Duodenal mucosa (tissue), 2 donors: ENCODE measurements around the gene AMN.

Experiments
- H3K27ac ChIP-seq: one replicate; pipeline ENCODE4 v1.7.0; 2013; ENCODE audit warnings: low read depth, low read length
- H3K27me3 ChIP-seq, 2 donors: one replicate each; pipeline ENCODE4 v1.7.0; 2013; ENCODE audit warnings: low read length in 2 of 2, control low read depth in 1 of 2; ENCODE audit not compliant: insufficient read depth in 2 of 2, control insufficient read depth in 1 of 2
- H3K36me3 ChIP-seq, 2 donors: one replicate each; pipeline ENCODE4 v1.7.0; 2013; ENCODE audit warnings: low read length in 2 of 2, control low read depth in 1 of 2; ENCODE audit not compliant: insufficient read depth in 2 of 2, control insufficient read depth in 1 of 2
- H3K4me1 ChIP-seq, 2 donors: one replicate each; pipeline ENCODE4 v1.7.0; 2013; ENCODE audit warnings: low read length in 2 of 2, control low read depth in 1 of 2; ENCODE audit not compliant: insufficient read depth in 2 of 2, control insufficient read depth in 1 of 2
- H3K4me3 ChIP-seq, 2 donors: one replicate each; pipeline ENCODE4 v1.7.0; 2013; ENCODE audit warnings: low read length in 2 of 2, low read depth in 1 of 2
- H3K9ac ChIP-seq, 2 donors: one replicate each; pipeline ENCODE4 v1.7.0; 2013; ENCODE audit warnings: low read length in 2 of 2, low read depth in 1 of 2
- H3K9me3 ChIP-seq, 2 donors: one replicate each; pipeline ENCODE4 v1.7.0; 2013; ENCODE audit warnings: low read length in 2 of 2, control low read depth in 1 of 2; ENCODE audit not compliant: control insufficient read depth in 1 of 2

AMN gene

DNA sequence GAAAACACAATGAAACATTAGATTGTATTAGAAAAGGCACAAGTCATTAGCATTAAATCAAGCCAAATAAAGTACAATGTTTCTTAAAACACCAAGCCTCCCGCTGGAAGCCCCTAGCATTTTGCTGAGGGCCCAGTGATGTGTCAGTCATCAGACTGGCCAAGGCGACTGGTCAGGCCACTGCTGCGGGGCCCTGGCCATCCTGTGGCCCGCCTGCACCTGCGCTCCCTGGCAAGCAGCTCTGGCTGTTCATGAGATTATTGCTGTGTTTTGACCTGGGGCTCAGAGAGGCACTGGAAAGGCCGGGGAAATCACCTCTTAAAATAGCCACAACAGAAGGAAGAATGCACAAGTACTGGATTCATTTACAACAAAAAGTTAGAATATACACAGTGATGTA, 24.2 kb upstream of the AMN start:
- Histone ChIP-seq H3K36me3 (peaks cover 14 to 55% of the 10 kb centered on the region in 2 donors), H3K4me3 (no peak overlapping the region), H3K9ac (no peak overlapping the region), H3K4me1 (peaks cover 0 to 14% of the 10 kb centered on the region in 2 donors), H3K27ac (no peak overlapping the region), H3K9me3 (no peaks in the 10 kb centered on the region), H3K27me3 (no peaks in the 10 kb centered on the region)

DNA sequence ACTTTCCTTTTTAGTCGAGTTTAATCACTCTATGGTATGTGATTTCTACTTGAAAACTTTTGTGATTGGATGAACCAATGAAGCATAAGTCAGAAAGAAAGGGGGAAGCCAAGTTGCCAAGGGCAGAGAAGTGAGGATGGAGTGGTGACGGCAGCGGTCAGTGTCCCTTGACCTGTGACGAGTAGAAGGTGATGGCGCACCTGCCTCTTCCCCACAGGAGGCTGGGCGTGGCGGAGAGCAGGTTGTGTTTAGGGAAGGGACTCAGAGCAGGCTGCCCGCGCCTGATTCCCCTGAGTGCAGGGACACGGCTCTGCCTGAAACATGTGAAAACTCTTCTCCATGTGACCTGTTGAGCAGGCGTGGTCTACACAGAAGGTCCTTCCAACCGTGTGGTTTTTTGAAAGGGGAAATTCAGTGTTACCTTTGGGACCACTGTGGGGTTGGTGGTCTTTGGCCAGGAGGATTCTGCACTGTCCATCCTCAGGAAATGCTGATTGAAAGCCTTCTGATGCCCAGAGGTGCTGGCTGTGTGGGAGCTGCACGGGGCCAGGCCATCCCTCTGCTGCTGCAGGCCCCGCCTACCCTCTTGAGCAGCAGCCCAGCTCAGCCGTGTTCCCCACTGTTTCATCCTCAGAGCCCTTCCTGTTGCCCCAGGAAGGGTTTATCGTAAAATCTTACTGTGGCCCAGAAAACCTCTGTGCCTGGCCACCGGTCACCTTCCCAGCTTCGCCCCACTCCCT, 23.5 kb upstream of the AMN start:
- Histone ChIP-seq H3K27ac (no peak overlapping the region), H3K9me3 (no peaks in the 10 kb centered on the region), H3K4me1 (peaks cover 0 to 14% of the 10 kb centered on the region in 2 donors), H3K4me3 (no peak overlapping the region), H3K9ac (no peak overlapping the region), H3K36me3 (peaks cover 12 to 62% of the 10 kb centered on the region in 2 donors), H3K27me3 (no peaks in the 10 kb centered on the region)

DNA sequence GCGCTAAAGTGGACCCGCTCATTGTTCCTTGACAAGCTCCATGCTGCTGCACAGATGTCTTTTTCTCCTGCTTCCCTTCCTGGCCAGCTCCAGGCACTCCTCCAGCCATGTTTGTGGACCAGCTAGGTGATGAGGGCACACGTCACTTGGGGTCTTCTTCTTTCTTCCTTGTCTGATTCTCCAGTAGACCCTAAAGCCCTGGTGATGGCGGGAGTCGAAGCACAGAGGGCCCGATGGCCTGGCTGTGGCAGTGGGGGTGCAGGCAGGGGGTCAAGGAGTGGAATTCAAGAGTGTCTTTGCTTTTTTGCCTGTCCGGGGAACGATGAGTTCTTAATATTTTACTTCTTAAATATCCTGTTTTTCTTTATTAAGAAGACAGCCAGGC, 23.0 kb upstream of the AMN start:
- no peak overlapping the region for H3K9ac ChIP-seq
- no peak overlapping the region for H3K27ac ChIP-seq
- peaks cover 0 to 14% of the 10 kb centered on the region in 2 donors for H3K4me1 ChIP-seq
- no peak overlapping the region for H3K4me3 ChIP-seq
- peaks cover 12 to 64% of the 10 kb centered on the region in 2 donors for H3K36me3 ChIP-seq
- no peaks in the 10 kb centered on the region for H3K27me3 ChIP-seq
- no peaks in the 10 kb centered on the region for H3K9me3 ChIP-seq

DNA sequence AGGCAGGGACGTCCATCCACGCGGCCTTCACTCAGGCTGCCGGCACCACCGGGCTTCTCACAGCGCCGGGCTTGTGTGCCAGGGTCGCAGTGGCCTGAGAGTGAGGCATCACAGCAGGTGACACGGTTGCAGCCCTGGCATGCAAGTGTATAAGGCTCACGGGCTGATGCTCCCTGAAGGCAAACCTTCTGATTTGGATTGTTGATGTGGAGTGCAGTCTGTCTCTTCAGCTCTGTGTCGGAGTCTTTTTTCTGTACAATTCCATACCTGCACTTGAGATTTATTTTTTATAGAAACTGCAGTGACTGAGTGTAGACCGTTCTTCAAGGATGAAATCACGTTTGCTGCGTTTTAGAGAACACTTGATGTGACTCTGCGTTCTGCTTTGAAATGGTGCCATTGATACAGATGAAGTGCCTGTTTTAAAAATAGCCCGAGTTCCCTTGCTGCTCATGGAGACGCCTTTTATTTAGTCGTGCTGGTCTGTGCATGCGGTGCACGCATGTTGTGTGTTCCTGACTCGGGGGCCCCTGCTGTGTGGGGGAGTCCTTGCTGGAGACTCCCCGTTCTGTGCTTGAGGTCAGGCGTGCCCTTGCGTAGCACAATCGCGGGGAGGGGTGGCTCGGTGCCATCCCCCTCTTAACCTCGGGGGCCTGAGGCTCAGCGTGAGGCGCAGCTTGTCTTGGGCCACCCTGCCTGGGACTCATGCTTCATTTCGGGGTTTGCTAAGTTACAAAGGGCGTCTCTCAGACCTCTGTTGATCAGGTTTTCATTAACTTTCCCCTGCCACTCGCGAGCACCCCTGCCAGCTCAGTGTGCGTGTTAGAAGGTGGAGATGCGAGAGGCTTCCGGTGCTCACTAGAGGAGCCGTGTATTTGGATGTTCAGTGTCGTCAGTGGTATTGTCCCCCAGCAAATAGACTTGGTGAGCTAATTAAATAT, 21.6 kb upstream of the AMN start:
- Histone ChIP-seq H3K27me3 (no peaks in the 10 kb centered on the region), H3K36me3 (peaks cover 13 to 62% of the 10 kb centered on the region in 2 donors), H3K4me3 (no peak overlapping the region), H3K4me1 (peaks cover 0 to 14% of the 10 kb centered on the region in 2 donors), H3K9ac (no peak overlapping the region), H3K27ac (no peak overlapping the region), H3K9me3 (no peaks in the 10 kb centered on the region)

DNA sequence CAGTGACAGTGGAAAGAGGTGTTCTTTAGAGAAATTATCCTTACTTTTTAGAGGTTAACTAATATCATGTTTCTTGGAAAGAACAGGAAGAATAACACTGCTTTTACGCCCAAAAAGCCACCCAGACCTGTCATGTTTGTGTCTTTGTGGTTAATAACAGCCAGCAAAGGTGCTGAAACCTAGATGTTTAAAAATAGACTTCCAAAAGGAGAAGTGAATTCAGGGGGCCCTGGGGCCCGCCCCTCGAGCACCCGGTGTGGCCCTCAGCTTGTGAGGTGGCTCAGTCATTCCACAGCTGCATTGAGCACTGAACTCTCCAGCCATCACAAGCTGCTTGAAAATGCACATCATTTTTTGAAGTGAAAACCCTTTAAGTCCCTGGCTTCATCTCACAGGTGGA, 20.8 kb upstream of the AMN start:
- no peak overlapping the region for H3K27ac ChIP-seq
- H3K9ac ChIP-seq = no peak overlapping the region
- no peaks in the 10 kb centered on the region for H3K27me3 ChIP-seq
- peaks cover 13 to 62% of the 10 kb centered on the region in 2 donors for H3K36me3 ChIP-seq
- H3K9me3 ChIP-seq = no peaks in the 10 kb centered on the region
- peaks cover 0 to 14% of the 10 kb centered on the region in 2 donors for H3K4me1 ChIP-seq
- H3K4me3 ChIP-seq = no peak overlapping the region

DNA sequence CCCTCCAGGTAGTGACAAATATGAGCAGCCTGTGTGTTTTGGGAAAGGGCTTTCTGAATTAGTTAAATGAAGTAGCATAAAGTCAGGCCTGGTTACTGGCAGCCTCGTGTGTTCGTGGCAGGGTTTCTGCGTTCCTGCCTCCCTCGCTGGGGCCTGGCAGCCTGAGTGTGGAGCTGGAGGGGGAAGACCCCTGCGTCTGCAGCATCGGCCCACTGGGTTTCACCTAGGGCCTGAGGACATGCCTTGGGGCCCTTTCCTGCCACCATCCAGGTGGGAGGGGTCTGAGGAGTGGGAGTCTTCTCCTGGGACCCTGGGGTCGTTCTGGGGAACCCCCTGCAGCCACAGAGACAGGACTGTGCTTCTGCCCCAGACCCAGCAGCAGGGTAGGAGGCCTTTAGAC, 20.4 kb upstream of the AMN start:
- Histone ChIP-seq H3K36me3 (peaks cover 13 to 65% of the 10 kb centered on the region in 2 donors), H3K4me1 (peaks cover 0 to 14% of the 10 kb centered on the region in 2 donors)

DNA sequence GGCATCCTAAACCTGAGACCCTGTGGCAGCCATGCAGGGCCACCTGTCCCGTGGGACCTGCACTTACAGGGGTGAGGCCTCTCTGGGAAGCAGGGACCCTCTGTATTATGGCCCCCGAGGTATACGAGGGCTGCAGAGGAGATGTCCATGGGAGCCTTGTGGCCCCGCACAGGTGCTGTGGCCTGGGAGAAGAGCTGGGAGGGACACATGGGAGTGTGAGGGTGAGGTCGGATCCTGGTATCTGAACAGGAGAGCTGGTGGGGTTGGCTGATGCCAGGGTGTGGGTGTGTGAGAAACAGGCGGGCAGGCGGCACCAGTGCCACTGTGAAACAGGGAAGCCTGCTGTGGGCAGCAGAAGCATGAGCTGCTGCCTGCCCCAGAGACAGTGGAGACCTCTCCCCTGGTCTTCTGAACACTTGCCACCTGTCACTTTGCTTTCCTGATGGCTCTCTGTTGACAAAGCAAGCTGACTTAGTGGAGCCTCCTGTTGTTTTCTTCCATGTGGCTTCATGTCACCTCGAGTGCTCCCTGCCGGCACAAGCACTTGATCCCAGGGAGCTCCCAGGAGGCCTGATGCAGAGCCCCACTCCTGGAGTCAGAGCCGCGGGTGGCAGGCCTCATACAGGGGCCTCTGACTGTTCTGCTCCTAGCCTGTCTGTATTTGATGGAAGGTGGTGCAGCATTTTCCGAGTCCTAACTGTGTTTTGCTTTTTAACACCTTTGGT, 19.8 kb upstream of the AMN start:
- Histone ChIP-seq H3K9me3 (no peaks in the 10 kb centered on the region), H3K4me3 (no peak overlapping the region), H3K4me1 (peaks cover 0 to 14% of the 10 kb centered on the region in 2 donors), H3K27ac (no peak overlapping the region), H3K27me3 (no peaks in the 10 kb centered on the region), H3K36me3 (peaks cover 10 to 66% of the 10 kb centered on the region in 2 donors), H3K9ac (no peak overlapping the region)

More for the DNA sequence above, 20.4 kb upstream of the AMN start:
- Histone ChIP-seq H3K4me3 (no peak overlapping the region), H3K9me3 (no peaks in the 10 kb centered on the region), H3K27me3 (no peaks in the 10 kb centered on the region), H3K9ac (no peak overlapping the region), H3K27ac (no peak overlapping the region)

DNA sequence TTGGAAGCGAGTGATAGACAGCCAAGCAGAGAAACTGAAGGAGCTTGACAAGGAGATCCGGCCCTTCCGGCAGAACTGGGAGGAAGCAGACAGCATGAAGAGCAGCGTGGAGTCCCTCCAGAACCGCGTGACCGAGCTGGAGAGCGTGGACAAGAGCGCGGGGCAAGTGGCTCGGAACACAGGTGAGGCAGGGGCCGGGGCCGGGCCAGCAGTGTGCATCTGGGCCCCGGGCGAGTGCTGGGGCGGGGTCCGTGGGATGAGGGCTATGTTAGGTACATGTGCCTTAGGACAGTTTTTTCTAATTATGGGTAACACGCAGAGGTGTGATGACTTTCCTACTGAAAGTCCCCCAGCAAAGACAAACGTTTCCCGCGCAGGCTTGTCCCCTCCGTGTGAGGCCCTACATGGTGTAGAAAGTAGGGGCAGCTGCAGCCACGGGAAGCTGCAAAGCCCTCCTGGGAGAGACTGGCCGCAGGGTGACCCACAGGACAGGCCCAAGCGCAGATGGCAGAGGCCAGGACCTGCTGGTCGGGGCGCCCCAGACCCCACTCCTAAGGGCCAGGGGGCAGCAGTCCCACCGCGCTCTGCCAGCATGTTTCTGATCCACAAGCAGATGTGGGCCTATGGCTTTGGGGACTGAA, 19.1 kb upstream of the AMN start:
- Histone ChIP-seq H3K27ac (no peak overlapping the region), H3K4me1 (peaks cover 0 to 14% of the 10 kb centered on the region in 2 donors), H3K27me3 (no peaks in the 10 kb centered on the region), H3K4me3 (no peak overlapping the region), H3K9ac (no peak overlapping the region), H3K9me3 (no peaks in the 10 kb centered on the region), H3K36me3 (peaks cover 8 to 64% of the 10 kb centered on the region in 2 donors)

DNA sequence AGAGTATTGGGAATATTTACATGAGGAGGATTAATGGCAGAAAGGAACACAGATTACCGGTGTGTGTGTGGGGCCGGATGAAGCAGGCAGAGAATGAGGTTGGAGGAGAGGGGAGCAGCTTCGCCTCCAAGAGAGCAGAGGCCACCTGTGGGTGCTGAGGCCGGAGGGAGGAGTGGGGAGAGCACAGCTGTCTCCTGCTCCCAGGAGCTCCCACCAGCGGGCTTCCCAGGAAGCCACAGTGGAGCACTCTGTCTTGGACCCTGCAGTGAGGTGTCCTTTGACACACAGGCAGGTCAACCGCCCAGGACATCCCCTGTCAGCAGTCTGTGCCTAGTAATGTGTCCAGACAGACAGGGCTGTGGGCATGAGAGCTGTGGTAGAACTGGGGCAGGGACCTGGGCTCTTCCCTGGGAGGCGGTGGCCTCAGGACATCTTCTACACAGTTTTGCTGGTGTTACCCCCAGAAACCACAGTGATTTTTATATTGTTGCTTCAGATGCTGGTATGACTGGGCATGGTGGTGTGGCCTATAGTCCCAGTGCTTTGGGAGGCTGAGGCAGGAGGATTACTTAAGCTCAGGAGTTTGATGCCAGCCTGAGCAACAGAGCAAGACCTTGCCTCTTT, 18.5 kb upstream of the AMN start:
- peaks cover 8 to 62% of the 10 kb centered on the region in 2 donors for H3K36me3 ChIP-seq
- peaks cover 0 to 9% of the 10 kb centered on the region in 2 donors for H3K4me1 ChIP-seq
- no peaks in the 10 kb centered on the region for H3K9me3 ChIP-seq
- H3K27ac ChIP-seq = no peak overlapping the region
- H3K27me3 ChIP-seq = no peaks in the 10 kb centered on the region
- no peak overlapping the region for H3K4me3 ChIP-seq
- no peak overlapping the region for H3K9ac ChIP-seq
